Measurements from ENCODE around the gene PROSER2.

PROSER2 gene

GRCh38 chr10:11910102-11910501 lies 86.9 kb downstream of the PROSER2 start:
- no peak for DNase-seq

GRCh38 chr10:11913079-11913641 lies 90.0 kb downstream of the PROSER2 start:
- no peak for DNase-seq

- DNase-seq: no peak
Observed at GRCh38 chr10:11918384-11918783, 95.2 kb downstream of the PROSER2 start.

GRCh38 chr10:11919271-11919670 lies 96.1 kb downstream of the PROSER2 start:
- no peak for DNase-seq
